Measurements from ENCODE around the gene HMMR. TPM values are rescaled to one million over a fixed set of nuclear protein-coding genes. Genes with fewer than 3 reads are reported as not detected.
"Not testable (repeated sequence)": the region's sequence is repeated elsewhere in the genome, so short reads cannot be mapped to it uniquely, and the experiment has no call there.

Gene HMMR
- total RNA-seq, 1 donor from 2014 or later = 8.6 TPM

- H3K4me1 Mint-ChIP-seq (ENCODE audit: unreplicated experiment) = no peaks in the 10 kb centered on the region
- no peak for TF ChIP-seq CTCF (IDR thresholded peaks at IDR 0.05; ENCODE audit: unreplicated experiment)
- DNase-seq (ENCODE audit: low spot score) = no peak
- no peaks in the 10 kb centered on the region for H3K9me3 Mint-ChIP-seq (ENCODE audit: unreplicated experiment)
- peaks cover 26% of the 10 kb centered on the region for H3K36me3 Mint-ChIP-seq (ENCODE audit: low read depth, unreplicated experiment)
- no peak overlapping the region for H3K27ac Mint-ChIP-seq (ENCODE audit: unreplicated experiment)
- H3K27me3 Mint-ChIP-seq (ENCODE audit: unreplicated experiment) = no peaks in the 10 kb centered on the region
- H3K4me3 Mint-ChIP-seq (ENCODE audit: unreplicated experiment) = no peak overlapping the region
These were observed 12.6 kb upstream of the HMMR start for GRCh38 chr5:163447875-163448274.

- H3K36me3 Mint-ChIP-seq (ENCODE audit: low read depth, unreplicated experiment) = peaks cover 26% of the 10 kb centered on the region
- H3K9me3 Mint-ChIP-seq (ENCODE audit: unreplicated experiment) = no peaks in the 10 kb centered on the region
- no peak for DNase-seq (ENCODE audit: low spot score)
- no peak overlapping the region for H3K27ac Mint-ChIP-seq (ENCODE audit: unreplicated experiment)
- no peak overlapping the region for H3K4me3 Mint-ChIP-seq (ENCODE audit: unreplicated experiment)
- TF ChIP-seq CTCF (IDR thresholded peaks at IDR 0.05; ENCODE audit: unreplicated experiment) = no peak
- no peaks in the 10 kb centered on the region for H3K4me1 Mint-ChIP-seq (ENCODE audit: unreplicated experiment)
- H3K27me3 Mint-ChIP-seq (ENCODE audit: unreplicated experiment) = no peaks in the 10 kb centered on the region
These were observed 11.9 kb upstream of the HMMR start for GRCh38 chr5:163448491-163448890.

GRCh38 chr5:163451489-163451888, 8.9 kb upstream of the HMMR start:
- DNase-seq (ENCODE audit: low spot score) = no peak
- H3K36me3 Mint-ChIP-seq (ENCODE audit: low read depth, unreplicated experiment) = peaks cover 28% of the 10 kb centered on the region
- H3K4me3 Mint-ChIP-seq (ENCODE audit: unreplicated experiment) = no peak overlapping the region
- H3K27me3 Mint-ChIP-seq (ENCODE audit: unreplicated experiment) = peaks cover 2% of the 10 kb centered on the region
- no peak for TF ChIP-seq CTCF (IDR thresholded peaks at IDR 0.05; ENCODE audit: unreplicated experiment)
- no peak overlapping the region for H3K27ac Mint-ChIP-seq (ENCODE audit: unreplicated experiment)
- no peaks in the 10 kb centered on the region for H3K4me1 Mint-ChIP-seq (ENCODE audit: unreplicated experiment)
- H3K9me3 Mint-ChIP-seq (ENCODE audit: unreplicated experiment) = peaks cover 4% of the 10 kb centered on the region

- Mint-ChIP-seq H3K36me3 (ENCODE audit: low read depth, unreplicated experiment) (peaks cover 19% of the 10 kb centered on the region), H3K9me3 (ENCODE audit: unreplicated experiment) (peaks cover 4% of the 10 kb centered on the region), H3K4me3 (ENCODE audit: unreplicated experiment) (no peak overlapping the region), H3K27ac (ENCODE audit: unreplicated experiment) (no peak overlapping the region), H3K4me1 (ENCODE audit: unreplicated experiment) (no peaks in the 10 kb centered on the region), H3K27me3 (ENCODE audit: unreplicated experiment) (peaks cover 2% of the 10 kb centered on the region)
- no peak for TF ChIP-seq CTCF (IDR thresholded peaks at IDR 0.05; ENCODE audit: unreplicated experiment)
- no peak for DNase-seq (ENCODE audit: low spot score)
These were observed 6.7 kb upstream of the HMMR start for GRCh38 chr5:163453705-163454104.

GRCh38 chr5:163455406-163455805, 5.0 kb upstream of the HMMR start:
- Mint-ChIP-seq H3K27ac (ENCODE audit: unreplicated experiment) (peak overlapping the region; percentile 19), H3K36me3 (ENCODE audit: low read depth, unreplicated experiment) (peaks cover 11% of the 10 kb centered on the region)
- not testable (repeated sequence) for H3K27me3 Mint-ChIP-seq (ENCODE audit: unreplicated experiment); H3K4me3 Mint-ChIP-seq (ENCODE audit: unreplicated experiment); H3K9me3 Mint-ChIP-seq (ENCODE audit: unreplicated experiment); H3K4me1 Mint-ChIP-seq (ENCODE audit: unreplicated experiment); DNase-seq (ENCODE audit: low spot score)
